Activated naive CD8-positive, alpha-beta T cell treated with anti-CD3 and anti-CD28 coated beads for 36 hours (primary cell): ENCODE data around the gene MYBL2. TPM values are rescaled to one million over a fixed set of nuclear protein-coding genes. Genes with fewer than 3 reads are reported as not detected.

Experiments used
- total RNA-seq, 2 experiments: library from RNA; stranded (reverse); gene quantifications; one replicate each; pipeline ENCODE4 v1.2.3, GENCODE V29; 2021

Gene MYBL2
- total RNA-seq, 2 experiments from 2014 or later, result 139 to 140 TPM

Other genes with a start within 250 kb of the MYBL2 start
- 100 to 1,000 TPM; 224 to 225 TPM for gene SRSF6, start 209.2 kb upstream of the MYBL2 start, total RNA-seq
- 1 to 10 TPM; 4.3 to 4.8 TPM for gene L3MBTL1, start 159.4 kb upstream of the MYBL2 start, total RNA-seq
- gene SGK2, start 108.1 kb upstream of the MYBL2 start, total RNA-seq, result under 1 TPM in 1 of 2 experiments, not detected in 1; 0.18 TPM
- 10 to 100 TPM; 14.4 to 16.6 TPM for gene IFT52, start 76.2 kb upstream of the MYBL2 start, total RNA-seq
- gene GTSF1L, start 59.9 kb downstream of the MYBL2 start, total RNA-seq, result not detected
- gene TOX2, start 247.7 kb downstream of the MYBL2 start, total RNA-seq, result under 1 TPM; 0.45 to 0.52 TPM